SK-N-MC (cell line): ENCODE results near the gene CTNNA1.
"Not testable (repeated sequence)": the region's sequence is repeated elsewhere in the genome, so short reads cannot be mapped to it uniquely, and the experiment has no call there.

Source experiments
- EZH2 ChIP-seq: fragments of 200-600 bp; sonication (generic); IDR thresholded peaks from one replicate; pipeline ENCODE4 v1.6.1; 2017; ENCODE audit warnings: antibody characterized with exemption
- FOXP2 ChIP-seq: optimal IDR thresholded peaks from 2 replicates; pipeline ENCODE3; 2011; ENCODE audit warnings: mild to moderate bottlenecking, moderate library complexity; ENCODE audit not compliant: insufficient read depth; ENCODE audit errors: extremely low read length, control extremely low read depth
- POLR2AphosphoS5 ChIP-seq: IDR thresholded peaks from 2 replicates; pipeline ENCODE4 v1.6.1; 2012; ENCODE audit warnings: mild to moderate bottlenecking, low read depth, low read length, borderline replicate concordance

GRCh38 chr5:138834853-138835252, 81.6 kb downstream of the CTNNA1 start:
- not testable (repeated sequence) for TF ChIP-seq EZH2, POLR2AphosphoS5, FOXP2
